Astrocyte of the spinal cord (primary cell): ENCODE measurements around the gene SLC9A4.

Source experiments
- DNase-seq: peaks from one replicate; pipeline ENCODE4 v3.0.0; 2011; ENCODE audit warnings: low read depth, low spot score
- H3K4me3 ChIP-seq: 2 replicates; pipeline ENCODE4 v1.5.1; 2011; ENCODE audit warnings: low read depth, mild to moderate bottlenecking, low read length, moderate library complexity
- CTCF ChIP-seq: IDR thresholded peaks from 2 replicates; pipeline ENCODE4 v1.5.1; 2012; ENCODE audit warnings: low read depth, mild to moderate bottlenecking, low read length, inconsistent platforms
- in situ Hi-C: cut with HindIII; loops from 2 replicates; pipeline ENCODE4 v1.10.0; 2017; ENCODE audit warnings: low sequenced_read_pairs

SLC9A4 gene

GRCh38 chr2:102481931-102482330 lies 8.9 kb downstream of the SLC9A4 start:
- in situ Hi-C loops: no loop called here
- no peak for DNase-seq
- H3K4me3 ChIP-seq: no peak overlapping the region
- no peak for TF ChIP-seq CTCF

- in situ Hi-C loops: no loop called here
- no peak for TF ChIP-seq CTCF
- H3K4me3 ChIP-seq: no peak overlapping the region
- no peak for DNase-seq
Observed at GRCh38 chr2:102483086-102483485, 10.1 kb downstream of the SLC9A4 start.

- no peak overlapping the region for H3K4me3 ChIP-seq
- DNase-seq: no peak
- no peak for TF ChIP-seq CTCF
- in situ Hi-C loops: no loop called here
Observed at GRCh38 chr2:102484310-102485061, 11.5 kb downstream of the SLC9A4 start.

- H3K4me3 ChIP-seq: no peak overlapping the region
- DNase-seq: no peak
- TF ChIP-seq CTCF: no peak
- in situ Hi-C loops: no loop called here
Observed at GRCh38 chr2:102485147-102485785, 12.2 kb downstream of the SLC9A4 start.

DNA sequence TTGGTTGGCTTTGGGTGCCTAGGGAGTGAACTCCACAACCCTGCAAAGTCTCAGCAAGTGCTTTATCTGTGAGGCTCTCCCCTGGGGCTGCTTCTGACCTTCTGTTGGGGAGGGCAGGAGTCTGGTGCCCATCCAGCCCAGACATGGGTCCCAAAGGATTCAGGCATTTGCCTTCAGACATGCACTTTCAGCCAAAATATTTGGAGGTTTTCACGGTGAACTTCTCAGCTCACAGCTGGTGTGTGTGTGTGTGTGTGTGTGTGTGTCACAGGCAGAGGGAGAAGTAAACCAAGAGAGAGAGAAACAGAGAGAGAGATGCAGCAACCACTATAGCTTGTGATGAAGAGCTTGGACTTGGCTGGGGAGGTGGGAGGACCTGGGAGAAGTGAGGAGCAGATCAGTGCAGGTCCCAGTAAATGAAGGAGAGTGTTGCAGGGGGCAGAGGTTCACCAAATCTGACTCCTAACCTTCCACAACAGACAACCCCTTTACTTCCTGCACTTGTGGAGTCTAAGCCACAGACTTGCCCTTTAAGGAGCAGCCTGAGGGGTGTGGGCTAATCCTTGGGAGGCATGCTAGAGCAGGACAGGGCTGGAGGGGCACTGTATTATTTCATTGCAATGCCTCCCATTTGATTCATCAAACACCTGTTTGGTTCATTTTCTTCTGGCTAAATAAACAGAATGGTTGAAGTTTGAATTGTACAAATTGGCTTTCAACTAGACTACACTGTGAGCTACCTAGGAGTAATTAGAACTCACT lies 14.1 kb downstream of the SLC9A4 start:
- no peak for DNase-seq
- in situ Hi-C loops: no loop called here
- TF ChIP-seq CTCF: no peak
- H3K4me3 ChIP-seq: no peak overlapping the region

GRCh38 chr2:102487761-102488462 lies 14.9 kb downstream of the SLC9A4 start:
- in situ Hi-C loops: no loop called here
- H3K4me3 ChIP-seq: no peak overlapping the region
- peak; percentile 62 for DNase-seq
- TF ChIP-seq CTCF: no peak
